AG04449 (cell line): ENCODE results near the gene PON1.

Experiments used
- CTCF ChIA-PET: fragments of 350-600 bp; formaldehyde crosslinking; extraction: SDS; loops from one replicate; lab custom pipeline; 2021; ENCODE audit warnings: antibody characterized with exemption; lab: Yijun Ruan, JAX
- POLR2A ChIA-PET: fragments of 400-600, 350-600 bp; formaldehyde crosslinking; extraction: SDS; loops from one replicate; lab custom pipeline; 2020; ENCODE audit warnings: antibody characterized with exemption, inconsistent platforms; lab: Yijun Ruan, JAX
- DNase-seq: peaks from one replicate; pipeline ENCODE4 v3.0.0-alpha.2; 2010; ENCODE audit warnings: low read depth, low spot score
- H3K4me3 ChIP-seq: 2 replicates; pipeline ENCODE4 v1.5.1; 2011; ENCODE audit warnings: low read depth, mild to moderate bottlenecking, control low read depth, low read length
- TF ChIP-seq, protein P1 (sequence below): IDR thresholded peaks from one replicate; pipeline ENCODE4 v1.5.1; 2011; ENCODE audit warnings: mild to moderate bottlenecking, moderate library complexity, low read length, control low read depth, inconsistent platforms; ENCODE audit not compliant: insufficient read depth; ENCODE audit errors: missing control alignments

Gene PON1

DNA sequence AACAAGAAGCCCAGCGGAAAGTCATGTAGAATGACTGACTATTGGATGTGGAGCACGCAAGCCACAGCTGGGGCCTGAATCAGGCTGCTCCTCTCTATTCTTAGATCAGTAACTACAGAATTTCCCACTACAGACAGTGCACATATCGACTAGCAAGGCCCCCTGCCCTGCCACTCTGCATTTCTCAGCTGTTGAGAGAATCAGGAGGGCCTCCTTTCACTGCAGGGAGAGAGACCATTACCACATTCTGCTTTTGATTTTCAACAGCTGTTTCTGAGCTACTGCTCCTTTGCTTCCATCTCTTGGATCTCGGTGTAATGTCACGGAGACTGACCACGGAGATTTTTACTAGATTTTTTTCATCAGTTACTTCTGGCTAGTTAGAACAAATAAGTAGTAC, 73.8 kb downstream of the PON1 start:
- no peak overlapping the region for H3K4me3 ChIP-seq
- ChIA-PET POLR2A (no interaction called here), CTCF (interaction anchor here (1.9 kb wide), 1 partner anchor 802 kb away, joined by 7 read pairs; no protein-coding TSS in a partner anchor)
- TF ChIP-seq, protein P1, sequence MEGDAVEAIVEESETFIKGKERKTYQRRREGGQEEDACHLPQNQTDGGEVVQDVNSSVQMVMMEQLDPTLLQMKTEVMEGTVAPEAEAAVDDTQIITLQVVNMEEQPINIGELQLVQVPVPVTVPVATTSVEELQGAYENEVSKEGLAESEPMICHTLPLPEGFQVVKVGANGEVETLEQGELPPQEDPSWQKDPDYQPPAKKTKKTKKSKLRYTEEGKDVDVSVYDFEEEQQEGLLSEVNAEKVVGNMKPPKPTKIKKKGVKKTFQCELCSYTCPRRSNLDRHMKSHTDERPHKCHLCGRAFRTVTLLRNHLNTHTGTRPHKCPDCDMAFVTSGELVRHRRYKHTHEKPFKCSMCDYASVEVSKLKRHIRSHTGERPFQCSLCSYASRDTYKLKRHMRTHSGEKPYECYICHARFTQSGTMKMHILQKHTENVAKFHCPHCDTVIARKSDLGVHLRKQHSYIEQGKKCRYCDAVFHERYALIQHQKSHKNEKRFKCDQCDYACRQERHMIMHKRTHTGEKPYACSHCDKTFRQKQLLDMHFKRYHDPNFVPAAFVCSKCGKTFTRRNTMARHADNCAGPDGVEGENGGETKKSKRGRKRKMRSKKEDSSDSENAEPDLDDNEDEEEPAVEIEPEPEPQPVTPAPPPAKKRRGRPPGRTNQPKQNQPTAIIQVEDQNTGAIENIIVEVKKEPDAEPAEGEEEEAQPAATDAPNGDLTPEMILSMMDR = no peak
- no peak for DNase-seq
